Caco-2 (cell line): ENCODE data around the gene STX8. TPM values are rescaled to one million over a fixed set of nuclear protein-coding genes. Genes with fewer than 3 reads are reported as not detected.

ENCODE experiments used
- BruUV-seq: library from RNA; stranded (reverse); fragments of 400-500 nt; replicated peaks from 2 replicates; lab custom pipeline; 2021; lab: Mats Ljungman, UMichigan
- CTCF ChIA-PET: fragments of 300-600 bp; sonication (Branson Sonifier 250); formaldehyde crosslinking; loops from one replicate; lab custom pipeline; 2022; ENCODE audit warnings: antibody characterized with exemption; lab: Charles Lee
- POLR2A ChIA-PET: fragments of 300-600 bp; sonication (Branson Sonifier 250); formaldehyde crosslinking; loops from one replicate; lab custom pipeline; 2022; ENCODE audit warnings: antibody characterized with exemption; lab: Charles Lee
- DNase-seq, 2 experiments: peaks; one replicate each; pipeline versions ENCODE4 v3.0.0 to v3.0.0-alpha.2; 2020 to 2022
- H3K27me3 ChIP-seq: replicated peaks from 2 replicates; pipeline ENCODE4 v1.6.0; 2011; ENCODE audit warnings: low read length; ENCODE audit not compliant: control insufficient read depth, insufficient read depth
- H3K36me3 ChIP-seq: 2 replicates; pipeline ENCODE4 v1.5.1; 2011; ENCODE audit warnings: low read length; ENCODE audit not compliant: control insufficient read depth, insufficient read depth
- H3K4me1 ChIP-seq: fragments of 250-450 bp; sonication (Bioruptor Pico); 2 replicates; pipeline ENCODE4 v1.5.1; 2020; ENCODE audit warnings: mild to moderate bottlenecking
- H3K4me3 ChIP-seq: 2 replicates; pipeline ENCODE4 v1.5.1; 2011; ENCODE audit warnings: low read depth, mild to moderate bottlenecking, control low read depth, low read length
- H3K9me3 ChIP-seq: fragments of 250-450 bp; sonication (Bioruptor Pico); 2 replicates; pipeline ENCODE4 v1.5.1; 2020; ENCODE audit warnings: mild to moderate bottlenecking, moderate library complexity
- H3K27ac Mint-ChIP-seq: one replicate; pipeline ENCODE4 v1.8.0; 2022; ENCODE audit warnings: mixed read lengths; ENCODE audit not compliant: unreplicated experiment
- H3K27me3 Mint-ChIP-seq: one replicate; pipeline ENCODE4 v1.8.0; 2022; ENCODE audit warnings: mixed read lengths; ENCODE audit not compliant: insufficient read depth, unreplicated experiment
- H3K36me3 Mint-ChIP-seq: one replicate; pipeline ENCODE4 v1.8.0; 2022; ENCODE audit warnings: mild to moderate bottlenecking, mixed read lengths; ENCODE audit not compliant: insufficient read depth, unreplicated experiment
- H3K4me1 Mint-ChIP-seq: one replicate; pipeline ENCODE4 v1.8.0; 2022; ENCODE audit warnings: low read depth, mixed read lengths; ENCODE audit not compliant: unreplicated experiment
- H3K4me3 Mint-ChIP-seq: one replicate; pipeline ENCODE4 v1.8.0; 2022; ENCODE audit warnings: mild to moderate bottlenecking, moderate library complexity, mixed read lengths; ENCODE audit not compliant: unreplicated experiment
- H3K9me3 Mint-ChIP-seq: one replicate; pipeline ENCODE4 v1.8.0; 2022; ENCODE audit warnings: mixed read lengths; ENCODE audit not compliant: unreplicated experiment
- intact Hi-C: fragments of 100-400 bp; cut with micrococcal nuclease; formaldehyde crosslinking; loops from one replicate; pipeline ENCODE4 v1.10.0; 2022; ENCODE audit not compliant: unreplicated experiment
- total RNA-seq: library from RNA; stranded (reverse); gene quantifications from 2 replicates; pipeline ENCODE4 v1.2.3, GENCODE V29; 2022
- TF ChIP-seq, protein P1 (sequence below), 2 experiments: fragments of 200-600 bp in 1 of 2; IDR thresholded peaks; 1 replicate in 1 of 2; 2 replicates in 1 of 2; pipeline versions ENCODE4 v1.5.1 to v1.8.0; 2011 to 2022; ENCODE audit warnings: antibody characterized with exemption in 1 of 2, control low read depth in 1 of 2, inconsistent platforms in 1 of 2, low read depth in 1 of 2, low read length in 1 of 2, mild to moderate bottlenecking in 1 of 2, moderate library complexity in 1 of 2; ENCODE audit not compliant: insufficient read depth in 1 of 2, severe bottlenecking in 1 of 2, unreplicated experiment in 1 of 2

The STX8 gene
- total RNA-seq, 1 experiment from 2014 or later: 22.6 TPM

DNA sequence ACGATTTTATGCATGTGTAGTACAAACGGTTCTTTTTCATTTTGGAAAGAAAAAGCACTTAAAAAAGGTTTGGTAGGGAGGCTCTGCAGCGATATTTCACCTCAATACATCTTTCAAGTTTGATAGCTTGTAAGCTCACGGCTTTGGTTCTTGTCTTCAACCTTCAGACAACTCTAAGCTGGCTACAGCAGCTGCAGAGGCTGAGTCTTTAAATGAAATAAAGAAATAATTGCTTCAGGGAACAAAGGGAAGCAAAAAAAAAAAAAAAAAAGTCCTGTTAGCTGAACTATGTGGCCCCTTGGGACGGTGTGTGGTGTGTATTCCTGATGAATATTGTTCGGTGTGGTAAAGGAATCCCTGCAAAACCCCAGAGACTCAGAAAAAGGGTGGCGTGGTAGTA is 289.2 kb downstream of the STX8 start:
- H3K27ac Mint-ChIP-seq: no peak overlapping the region
- POLR2A ChIA-PET: no interaction called here
- no peaks in the 10 kb centered on the region for H3K4me1 Mint-ChIP-seq
- H3K4me3 Mint-ChIP-seq: no peak overlapping the region
- intact Hi-C loops: no loop called here
- H3K27me3 ChIP-seq: no peaks in the 10 kb centered on the region
- no peak overlapping the region for H3K4me3 ChIP-seq
- H3K27me3 Mint-ChIP-seq: no peaks in the 10 kb centered on the region
- H3K36me3 Mint-ChIP-seq: no peaks in the 10 kb centered on the region
- CTCF ChIA-PET: no interaction called here
- H3K9me3 Mint-ChIP-seq: no peaks in the 10 kb centered on the region
- H3K4me1 ChIP-seq: no peaks in the 10 kb centered on the region
- H3K36me3 ChIP-seq: no peaks in the 10 kb centered on the region
- no peak for DNase-seq
- TF ChIP-seq, protein P1, sequence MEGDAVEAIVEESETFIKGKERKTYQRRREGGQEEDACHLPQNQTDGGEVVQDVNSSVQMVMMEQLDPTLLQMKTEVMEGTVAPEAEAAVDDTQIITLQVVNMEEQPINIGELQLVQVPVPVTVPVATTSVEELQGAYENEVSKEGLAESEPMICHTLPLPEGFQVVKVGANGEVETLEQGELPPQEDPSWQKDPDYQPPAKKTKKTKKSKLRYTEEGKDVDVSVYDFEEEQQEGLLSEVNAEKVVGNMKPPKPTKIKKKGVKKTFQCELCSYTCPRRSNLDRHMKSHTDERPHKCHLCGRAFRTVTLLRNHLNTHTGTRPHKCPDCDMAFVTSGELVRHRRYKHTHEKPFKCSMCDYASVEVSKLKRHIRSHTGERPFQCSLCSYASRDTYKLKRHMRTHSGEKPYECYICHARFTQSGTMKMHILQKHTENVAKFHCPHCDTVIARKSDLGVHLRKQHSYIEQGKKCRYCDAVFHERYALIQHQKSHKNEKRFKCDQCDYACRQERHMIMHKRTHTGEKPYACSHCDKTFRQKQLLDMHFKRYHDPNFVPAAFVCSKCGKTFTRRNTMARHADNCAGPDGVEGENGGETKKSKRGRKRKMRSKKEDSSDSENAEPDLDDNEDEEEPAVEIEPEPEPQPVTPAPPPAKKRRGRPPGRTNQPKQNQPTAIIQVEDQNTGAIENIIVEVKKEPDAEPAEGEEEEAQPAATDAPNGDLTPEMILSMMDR (IDR thresholded peaks at IDR 0.05; ENCODE audit: insufficient read depth in 1 of 2, low read depth in 1 of 2, low read length in 1 of 2, severe bottlenecking in 1 of 2, unreplicated experiment in 1 of 2): no peak
- H3K9me3 ChIP-seq: no peaks in the 10 kb centered on the region
- no TSS peak for BruUV-seq

GRCh38 chr17:9285602-9286427 is 289.8 kb downstream of the STX8 start:
- intact Hi-C loops: no loop called here

DNA sequence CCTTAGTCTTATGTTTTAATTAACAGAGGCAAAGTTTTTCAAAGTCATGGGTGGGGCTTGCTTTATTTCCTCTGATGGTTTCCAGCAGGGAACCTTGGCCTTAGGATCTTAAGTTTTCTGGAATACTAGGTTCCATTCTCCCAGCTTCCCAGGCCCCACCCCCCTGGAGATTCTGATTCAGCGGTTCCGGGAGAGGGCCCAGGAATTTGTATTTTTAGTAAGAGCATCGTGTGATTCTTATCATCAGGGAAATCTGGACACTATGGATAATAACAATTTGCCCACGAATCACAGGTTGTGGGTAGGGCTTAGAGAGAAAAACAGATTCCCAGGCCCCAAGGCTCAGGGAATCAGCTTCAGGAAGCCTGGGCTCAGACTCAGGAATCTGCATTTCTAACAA is 290.7 kb downstream of the STX8 start:
- ChIA-PET CTCF (no interaction called here), POLR2A (no interaction called here)
- Mint-ChIP-seq H3K4me1 (no peaks in the 10 kb centered on the region), H3K27me3 (no peaks in the 10 kb centered on the region), H3K36me3 (no peaks in the 10 kb centered on the region), H3K9me3 (no peaks in the 10 kb centered on the region), H3K4me3 (no peak overlapping the region), H3K27ac (no peak overlapping the region)
- Histone ChIP-seq H3K27me3 (no peaks in the 10 kb centered on the region), H3K9me3 (no peaks in the 10 kb centered on the region), H3K4me3 (no peak overlapping the region), H3K36me3 (no peaks in the 10 kb centered on the region), H3K4me1 (no peaks in the 10 kb centered on the region)
- no TSS peak for BruUV-seq
- intact Hi-C loops: no loop called here
- TF ChIP-seq, protein P1 (IDR thresholded peaks at IDR 0.05; ENCODE audit: insufficient read depth in 1 of 2, low read depth in 1 of 2, low read length in 1 of 2, severe bottlenecking in 1 of 2, unreplicated experiment in 1 of 2): no peak
- DNase-seq: no peak

More at GRCh38 chr17:9285602-9286427, 289.8 kb downstream of the STX8 start:
- CTCF ChIA-PET: no interaction called here
- H3K4me3 Mint-ChIP-seq: no peak overlapping the region
- Histone ChIP-seq H3K36me3 (no peaks in the 10 kb centered on the region), H3K4me3 (no peak overlapping the region), H3K9me3 (no peaks in the 10 kb centered on the region), H3K27me3 (no peaks in the 10 kb centered on the region), H3K4me1 (no peaks in the 10 kb centered on the region)
- POLR2A ChIA-PET: no interaction called here
- BruUV-seq: no TSS peak
- no peaks in the 10 kb centered on the region for H3K27me3 Mint-ChIP-seq
- no peak for DNase-seq
- H3K4me1 Mint-ChIP-seq: no peaks in the 10 kb centered on the region
- H3K27ac Mint-ChIP-seq: no peak overlapping the region
- TF ChIP-seq, protein P1 (IDR thresholded peaks at IDR 0.05; ENCODE audit: insufficient read depth in 1 of 2, low read depth in 1 of 2, low read length in 1 of 2, severe bottlenecking in 1 of 2, unreplicated experiment in 1 of 2): no peak
- no peaks in the 10 kb centered on the region for H3K9me3 Mint-ChIP-seq
- no peaks in the 10 kb centered on the region for H3K36me3 Mint-ChIP-seq
